Left ventricle myocardium inferior (tissue), 1 donor: ENCODE data around the gene HAND2. TPM values are rescaled to one million over a fixed set of nuclear protein-coding genes. Genes with fewer than 3 reads are reported as not detected.

ENCODE experiments used
- DNase-seq: peaks from one replicate; pipeline ENCODE4 v3.0.0-alpha.2; 2020
- H3K27ac ChIP-seq: fragments of 200-600 bp; replicated peaks from 2 replicates; pipeline ENCODE4 v1.8.0; 2021
- H3K27me3 ChIP-seq: fragments of 200-600 bp; 2 replicates; pipeline ENCODE4 v1.8.0; 2021; ENCODE audit warnings: low read depth
- H3K36me3 ChIP-seq: fragments of 200-600 bp; 2 replicates; pipeline ENCODE4 v1.8.0; 2021
- H3K4me1 ChIP-seq: fragments of 200-600 bp; 2 replicates; pipeline ENCODE4 v1.8.0; 2021
- H3K4me3 ChIP-seq: fragments of 200-600 bp; 2 replicates; pipeline ENCODE4 v1.8.0; 2021; ENCODE audit warnings: mild to moderate bottlenecking, moderate library complexity
- H3K9me3 ChIP-seq: fragments of 200-600 bp; replicated peaks from 2 replicates; pipeline ENCODE4 v1.8.0; 2021
- intact Hi-C: fragments of 100-400 bp; cut with micrococcal nuclease; formaldehyde crosslinking; loops from one replicate; pipeline ENCODE4 v1.11.0; 2022
- total RNA-seq: library from RNA; stranded (reverse); fragmentation: NEBNext Ultra II Directional; extraction: Animal tissue kit (Norgen Biotek cat#: 25700); gene quantifications from one replicate; pipeline ENCODE4 v1.2.1, GENCODE V29; 2021
- TF ChIP-seq, protein P1 (sequence below): fragments of 200-600 bp; IDR thresholded peaks from 2 replicates; pipeline ENCODE4 v1.8.0; 2021; ENCODE audit warnings: antibody characterized with exemption, mild to moderate bottlenecking, borderline replicate concordance
- donor health status: DM: no; HTN: yes; CAD: no; lungs with severe emphysema.

HAND2 gene
- total RNA-seq, 1 donor from 2014 or later, result 117 TPM

DNA sequence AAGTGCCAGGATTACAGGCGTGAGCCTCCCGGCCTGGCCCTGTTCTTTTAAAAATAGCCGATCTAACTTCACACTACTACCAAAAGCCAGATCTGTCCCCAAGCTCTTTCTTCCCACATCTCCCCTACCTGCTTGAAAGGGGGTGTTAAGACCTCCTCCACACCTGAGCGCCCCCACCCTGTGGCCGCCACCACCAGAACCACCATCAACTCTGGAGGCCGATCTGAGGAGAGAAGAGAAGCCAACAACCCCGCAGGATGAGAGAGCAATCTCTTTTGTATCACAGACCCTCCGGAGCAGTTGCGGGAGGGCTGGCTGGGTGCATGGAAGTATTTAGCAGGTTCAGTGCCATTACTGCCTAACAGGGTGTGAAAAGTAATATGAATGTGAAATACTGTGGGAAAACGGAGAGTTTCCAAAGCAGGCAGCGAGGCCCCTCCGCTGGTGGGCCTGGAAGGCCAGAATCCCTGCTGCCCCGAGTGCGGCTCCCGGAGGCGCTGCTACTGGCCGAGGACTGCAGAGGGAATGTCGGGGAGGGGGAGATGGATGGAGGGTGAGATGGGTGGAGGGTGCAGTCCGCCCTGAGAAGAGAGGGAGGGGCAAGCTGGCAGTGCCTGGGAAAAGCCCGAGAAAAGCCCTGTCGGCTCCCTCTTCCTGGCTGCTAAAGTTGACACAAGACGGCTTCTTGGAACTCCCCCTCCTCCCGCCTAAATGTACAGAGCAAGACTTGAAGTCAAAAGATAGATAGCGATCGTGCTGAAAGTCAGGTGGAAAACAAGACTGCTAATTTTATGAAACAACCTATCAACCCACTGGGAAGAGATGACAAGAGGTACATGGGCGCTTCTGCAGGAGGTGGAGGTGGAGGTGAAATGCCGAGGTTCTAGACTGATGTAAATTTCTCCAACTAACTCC, 22.3 kb downstream of the HAND2 start:
- Histone ChIP-seq H3K4me3 (peak overlapping the region; percentile 69), H3K36me3 (no peaks in the 10 kb centered on the region), H3K9me3 (no peaks in the 10 kb centered on the region), H3K27me3 (peaks cover 20% of the 10 kb centered on the region), H3K27ac (peak overlapping the region; percentile 92), H3K4me1 (peaks cover 41% of the 10 kb centered on the region)
- TF ChIP-seq, protein P1, sequence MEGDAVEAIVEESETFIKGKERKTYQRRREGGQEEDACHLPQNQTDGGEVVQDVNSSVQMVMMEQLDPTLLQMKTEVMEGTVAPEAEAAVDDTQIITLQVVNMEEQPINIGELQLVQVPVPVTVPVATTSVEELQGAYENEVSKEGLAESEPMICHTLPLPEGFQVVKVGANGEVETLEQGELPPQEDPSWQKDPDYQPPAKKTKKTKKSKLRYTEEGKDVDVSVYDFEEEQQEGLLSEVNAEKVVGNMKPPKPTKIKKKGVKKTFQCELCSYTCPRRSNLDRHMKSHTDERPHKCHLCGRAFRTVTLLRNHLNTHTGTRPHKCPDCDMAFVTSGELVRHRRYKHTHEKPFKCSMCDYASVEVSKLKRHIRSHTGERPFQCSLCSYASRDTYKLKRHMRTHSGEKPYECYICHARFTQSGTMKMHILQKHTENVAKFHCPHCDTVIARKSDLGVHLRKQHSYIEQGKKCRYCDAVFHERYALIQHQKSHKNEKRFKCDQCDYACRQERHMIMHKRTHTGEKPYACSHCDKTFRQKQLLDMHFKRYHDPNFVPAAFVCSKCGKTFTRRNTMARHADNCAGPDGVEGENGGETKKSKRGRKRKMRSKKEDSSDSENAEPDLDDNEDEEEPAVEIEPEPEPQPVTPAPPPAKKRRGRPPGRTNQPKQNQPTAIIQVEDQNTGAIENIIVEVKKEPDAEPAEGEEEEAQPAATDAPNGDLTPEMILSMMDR, result no peak
- intact Hi-C loops, result loop anchor here (10.0 kb wide), 1 partner anchor 247 kb away; no protein-coding TSS in a partner anchor
- DNase-seq, result no peak

DNA sequence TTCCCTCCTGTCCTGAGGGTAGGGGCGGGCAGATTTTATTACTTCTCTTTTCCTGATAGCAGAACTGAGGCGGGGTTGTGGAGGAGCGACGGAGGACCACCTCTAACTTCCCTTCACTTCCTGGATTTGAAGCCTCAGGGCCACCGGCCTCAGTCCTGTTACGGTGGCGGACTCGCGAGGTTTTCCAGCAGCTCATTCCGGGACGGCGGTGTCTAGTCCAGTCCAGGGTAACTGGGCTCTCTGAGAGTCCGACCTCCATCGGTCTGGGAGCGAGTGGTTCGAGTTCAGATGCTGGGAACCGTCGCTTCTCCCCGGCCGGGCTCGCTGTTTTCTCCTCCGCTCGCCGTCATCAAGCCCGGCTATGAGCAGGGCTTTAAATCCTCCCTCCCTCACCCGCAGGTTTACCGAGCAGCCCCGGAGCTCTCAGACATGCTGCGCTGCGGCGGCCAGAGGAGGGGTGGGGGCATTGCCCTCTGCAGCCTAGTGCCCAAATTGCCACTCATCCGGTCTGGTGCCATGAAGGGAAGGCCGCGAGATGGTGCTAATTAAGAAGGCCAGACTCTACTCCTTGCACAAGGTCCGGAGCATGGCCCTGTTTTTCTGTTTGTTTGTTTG, 23.3 kb downstream of the HAND2 start:
- peak; percentile 46 for DNase-seq
- Histone ChIP-seq H3K4me1 (peaks cover 42% of the 10 kb centered on the region), H3K27ac (peak overlapping the region; percentile 92), H3K9me3 (no peaks in the 10 kb centered on the region), H3K27me3 (peaks cover 30% of the 10 kb centered on the region), H3K36me3 (no peaks in the 10 kb centered on the region), H3K4me3 (peak overlapping the region; percentile 69)
- intact Hi-C loops, result loop anchor here (10.0 kb wide), 1 partner anchor 248 kb away; no protein-coding TSS in a partner anchor
- TF ChIP-seq, protein P1, result peak; percentile 14

DNA sequence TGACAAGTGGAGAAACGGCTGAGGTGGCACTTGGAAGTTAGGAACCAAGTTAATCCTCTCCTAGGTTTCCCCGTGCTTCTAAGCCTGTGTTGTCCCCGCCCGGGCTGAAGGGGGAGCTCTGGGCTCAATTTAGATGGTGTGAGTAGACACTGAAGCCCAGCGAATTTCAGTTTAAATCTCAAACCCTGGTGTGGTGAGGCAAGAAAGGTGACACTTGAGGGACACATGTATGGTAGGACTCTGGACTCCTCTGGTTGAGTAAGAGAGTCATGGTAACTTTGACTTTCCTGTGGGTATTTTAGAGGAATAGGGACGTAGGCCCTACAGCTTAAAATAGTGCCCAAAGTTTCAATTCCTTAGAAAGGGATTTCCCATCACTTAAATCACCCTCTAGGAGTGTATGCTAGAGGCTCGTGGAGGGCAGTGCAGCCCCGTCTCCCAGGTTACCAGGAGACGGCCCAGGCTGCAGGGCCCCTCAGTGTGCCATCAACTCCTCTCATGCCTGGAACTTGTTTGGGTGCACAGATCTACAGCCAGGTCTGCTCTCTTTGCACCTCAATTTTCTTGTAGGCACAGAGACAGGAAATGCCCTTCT, 24.0 kb downstream of the HAND2 start:
- H3K4me1 ChIP-seq, result peaks cover 37% of the 10 kb centered on the region
- peaks cover 37% of the 10 kb centered on the region for H3K27me3 ChIP-seq
- DNase-seq, result peak; percentile 63
- H3K9me3 ChIP-seq, result no peaks in the 10 kb centered on the region
- H3K36me3 ChIP-seq, result no peaks in the 10 kb centered on the region
- H3K4me3 ChIP-seq, result peak overlapping the region; percentile 69
- TF ChIP-seq, protein P1, result peak; percentile 80
- intact Hi-C loops, result loop anchor here (10.0 kb wide), 1 partner anchor 249 kb away; no protein-coding TSS in a partner anchor
- peak overlapping the region; percentile 92 for H3K27ac ChIP-seq

DNA sequence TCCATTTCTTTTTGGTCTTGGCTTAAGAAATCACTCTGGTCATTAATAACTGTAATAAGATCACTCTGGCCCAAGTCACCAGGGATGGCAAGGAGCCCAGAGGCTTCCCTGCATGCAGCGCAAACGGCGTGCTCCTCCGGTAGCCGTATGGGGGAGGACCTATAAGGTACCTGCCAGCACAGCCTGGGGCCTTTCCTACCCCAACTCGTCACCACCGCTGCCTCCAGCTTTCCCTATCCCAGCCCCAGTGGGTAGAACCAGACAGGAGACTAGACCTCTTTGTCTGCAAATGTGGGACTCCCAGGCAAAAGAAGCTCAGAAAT, 25.9 kb downstream of the HAND2 start:
- TF ChIP-seq, protein P1, result no peak
- H3K27ac ChIP-seq, result no peak overlapping the region
- H3K4me1 ChIP-seq, result peaks cover 18% of the 10 kb centered on the region
- intact Hi-C loops, result loop anchor here (10.0 kb wide), 1 partner anchor 251 kb away; no protein-coding TSS in a partner anchor
- no peaks in the 10 kb centered on the region for H3K36me3 ChIP-seq
- H3K4me3 ChIP-seq, result no peak overlapping the region
- DNase-seq, result peak; percentile 37
- peaks cover 49% of the 10 kb centered on the region for H3K27me3 ChIP-seq
- H3K9me3 ChIP-seq, result no peaks in the 10 kb centered on the region

DNA sequence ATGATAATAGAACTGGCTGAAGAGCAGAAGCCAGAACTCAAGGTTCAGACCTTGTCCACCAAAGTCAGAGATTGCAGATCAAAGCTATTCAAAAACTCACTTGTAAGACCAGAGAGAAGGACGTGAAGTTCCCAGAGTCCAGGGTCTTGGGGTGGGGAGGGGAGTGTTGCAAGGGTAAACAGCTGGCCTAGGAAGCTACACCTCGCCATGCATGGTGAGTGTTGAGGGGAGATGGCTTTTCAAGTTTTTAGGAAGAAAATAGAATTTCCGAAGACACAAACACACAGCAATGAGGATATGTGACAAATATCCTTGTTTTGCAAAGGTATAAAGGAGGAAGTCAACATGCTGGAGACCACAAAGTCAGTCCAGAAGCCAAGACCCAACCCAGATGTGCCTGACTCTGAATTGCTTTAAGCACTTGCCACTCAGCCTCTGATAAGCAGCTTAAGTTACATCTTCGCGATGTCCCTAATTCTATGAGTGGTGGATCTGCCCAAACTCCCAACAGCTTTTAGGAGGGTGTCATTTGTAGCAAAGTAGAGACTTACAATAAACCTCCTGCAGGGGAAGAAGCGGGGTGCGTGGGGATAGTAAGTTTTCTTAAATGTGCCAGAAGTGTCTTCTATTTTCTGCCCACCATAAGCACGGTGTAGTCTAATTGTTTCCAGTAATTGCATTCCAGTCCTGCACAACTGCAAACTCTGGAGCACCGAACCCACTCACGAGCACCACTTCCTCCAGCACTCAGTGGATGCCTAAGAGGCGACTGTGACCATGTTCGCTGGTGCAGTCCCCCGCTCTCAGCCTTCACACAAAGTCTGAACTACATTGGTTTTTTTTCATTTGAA, 26.5 kb downstream of the HAND2 start:
- no peaks in the 10 kb centered on the region for H3K9me3 ChIP-seq
- no peak overlapping the region for H3K27ac ChIP-seq
- H3K27me3 ChIP-seq, result peaks cover 46% of the 10 kb centered on the region
- intact Hi-C loops, result loop anchor here (10.0 kb wide), 1 partner anchor 251 kb away; no protein-coding TSS in a partner anchor
- H3K4me1 ChIP-seq, result peaks cover 16% of the 10 kb centered on the region
- H3K4me3 ChIP-seq, result no peak overlapping the region
- DNase-seq, result no peak
- TF ChIP-seq, protein P1, result no peak
- H3K36me3 ChIP-seq, result no peaks in the 10 kb centered on the region
